ENCODE measurements around the gene MNS1.

- TF ChIP-seq CTCF (conservative IDR thresholded peaks at IDR 0.05; ENCODE audit: low read depth, low read length) (peak; percentile 75), EZH2 (IDR thresholded peaks at IDR 0.05; ENCODE audit: low read length, unreplicated experiment) (no peak), EZH2phosphoT487 (IDR thresholded peaks at IDR 0.05; ENCODE audit: borderline replicate concordance, low read length) (no peak)
These were observed 31.7 kb upstream of the MNS1 start for GRCh38 chr15:56496635-56497034.

All from PC-3 (cell line).